ENCODE results near the gene IFT20. TPM values are rescaled to one million over a fixed set of nuclear protein-coding genes. Genes with fewer than 3 reads are reported as not detected.
A peak's percentile ranks its signal among the peaks of the same experiment; 100 is the strongest.

Gene IFT20
- polyA plus RNA-seq, 1 donor (not counting 4 experiments of a cell fraction or from before 2014, with no cell fraction given): 28.7 TPM

DNA sequence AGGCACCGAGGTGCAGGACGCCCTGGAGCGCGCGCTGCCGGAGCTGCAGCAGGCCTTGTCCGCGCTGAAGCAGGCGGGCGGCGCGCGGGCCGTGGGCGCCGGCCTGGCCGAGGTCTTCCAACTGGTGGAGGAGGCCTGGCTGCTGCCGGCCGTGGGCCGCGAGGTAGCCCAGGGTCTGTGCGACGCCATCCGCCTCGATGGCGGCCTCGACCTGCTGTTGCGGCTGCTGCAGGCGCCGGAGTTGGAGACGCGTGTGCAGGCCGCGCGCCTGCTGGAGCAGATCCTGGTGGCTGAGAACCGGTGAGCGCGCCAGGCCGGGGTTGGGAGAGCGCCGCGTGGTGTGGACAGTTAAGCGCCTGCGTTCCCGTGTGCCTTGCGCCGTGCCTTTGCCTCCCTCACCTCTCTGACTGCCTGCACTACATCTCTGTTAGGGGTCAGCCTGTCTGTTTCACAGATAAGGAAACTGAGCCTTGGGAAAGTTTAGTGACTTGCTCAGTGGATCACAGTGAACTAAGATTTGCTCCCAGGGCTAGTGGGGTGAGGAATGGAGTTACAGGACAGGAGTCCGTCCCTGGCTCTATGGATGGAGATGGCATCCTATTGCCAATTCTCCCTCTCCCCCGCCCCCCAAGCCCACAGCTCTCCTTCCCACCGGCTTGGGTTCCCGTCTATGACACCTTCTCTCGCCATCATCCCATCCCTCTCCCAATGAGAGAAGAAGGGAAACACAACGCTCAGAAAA lies 37.1 kb upstream of the IFT20 start:
- no peak overlapping the region for H3K27ac ChIP-seq (ENCODE audit: control insufficient read depth, insufficient read depth, low read length)
- dilution Hi-C loops (cut with MboI; ENCODE audit: extremely low pct_ligation_motif_present, low sequenced_read_pairs): no loop called here
- H3K36me3 ChIP-seq (ENCODE audit: control insufficient read depth in 2 of 2, extremely low read depth in 1 of 2, insufficient read depth in 2 of 2, low read length in 2 of 2): no peaks in the 10 kb centered on the region
- peak overlapping the region in 2 of 3 experiments; percentile 46 to 55 for H3K4me3 ChIP-seq (ENCODE audit: control insufficient read depth in 2 of 3, extremely low read depth in 1 of 3, insufficient read depth in 2 of 3, low read depth in 1 of 3, low read length in 3 of 3)
- H3K79me2 ChIP-seq (ENCODE audit: control insufficient read depth, insufficient read depth, low read length): no peaks in the 10 kb centered on the region
- peaks cover 8% of the 10 kb centered on the region for H3K4me1 ChIP-seq (ENCODE audit: control insufficient read depth, extremely low read depth, insufficient read depth, low read length)
- H3K9me3 ChIP-seq (ENCODE audit: control insufficient read depth, low read depth, low read length): no peaks in the 10 kb centered on the region
- FAIRE-seq (no peak), DNase-seq (ENCODE audit: low read depth, low spot score) (no peak)
- peaks cover 18% of the 10 kb centered on the region for H3K27me3 ChIP-seq (ENCODE audit: control insufficient read depth, extremely low read depth, insufficient read depth, low read length)
- no peaks in the 10 kb centered on the region for H3K9me1 ChIP-seq (ENCODE audit: control insufficient read depth, extremely low read depth, insufficient read depth, low read length)
- H3K4me2 ChIP-seq (ENCODE audit: control insufficient read depth, extremely low read depth, insufficient read depth, low read depth, low read length): peak overlapping the region; percentile 71
- H4K20me1 ChIP-seq (ENCODE audit: control insufficient read depth, extremely low read depth, insufficient read depth, low read length): no peaks in the 10 kb centered on the region
- H2AFZ ChIP-seq (ENCODE audit: control insufficient read depth, low read length): peak overlapping the region; percentile 43
- peak; percentile 42 for TF ChIP-seq EZH2 (IDR thresholded peaks at IDR 0.05; ENCODE audit: low read length)
- TF ChIP-seq, protein P1, sequence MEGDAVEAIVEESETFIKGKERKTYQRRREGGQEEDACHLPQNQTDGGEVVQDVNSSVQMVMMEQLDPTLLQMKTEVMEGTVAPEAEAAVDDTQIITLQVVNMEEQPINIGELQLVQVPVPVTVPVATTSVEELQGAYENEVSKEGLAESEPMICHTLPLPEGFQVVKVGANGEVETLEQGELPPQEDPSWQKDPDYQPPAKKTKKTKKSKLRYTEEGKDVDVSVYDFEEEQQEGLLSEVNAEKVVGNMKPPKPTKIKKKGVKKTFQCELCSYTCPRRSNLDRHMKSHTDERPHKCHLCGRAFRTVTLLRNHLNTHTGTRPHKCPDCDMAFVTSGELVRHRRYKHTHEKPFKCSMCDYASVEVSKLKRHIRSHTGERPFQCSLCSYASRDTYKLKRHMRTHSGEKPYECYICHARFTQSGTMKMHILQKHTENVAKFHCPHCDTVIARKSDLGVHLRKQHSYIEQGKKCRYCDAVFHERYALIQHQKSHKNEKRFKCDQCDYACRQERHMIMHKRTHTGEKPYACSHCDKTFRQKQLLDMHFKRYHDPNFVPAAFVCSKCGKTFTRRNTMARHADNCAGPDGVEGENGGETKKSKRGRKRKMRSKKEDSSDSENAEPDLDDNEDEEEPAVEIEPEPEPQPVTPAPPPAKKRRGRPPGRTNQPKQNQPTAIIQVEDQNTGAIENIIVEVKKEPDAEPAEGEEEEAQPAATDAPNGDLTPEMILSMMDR (optimal IDR thresholded peaks at IDR 0.05 in 1 of 3, IDR thresholded peaks at IDR 0.05 in 1 of 3, conservative IDR thresholded peaks at IDR 0.05 in 1 of 3; ENCODE audit: extremely low read depth in 1 of 3, insufficient read depth in 2 of 3, low read length in 3 of 3): no peak
- H3K9ac ChIP-seq (ENCODE audit: control insufficient read depth, extremely low read depth, insufficient read depth, low read length): no peak overlapping the region

DNA sequence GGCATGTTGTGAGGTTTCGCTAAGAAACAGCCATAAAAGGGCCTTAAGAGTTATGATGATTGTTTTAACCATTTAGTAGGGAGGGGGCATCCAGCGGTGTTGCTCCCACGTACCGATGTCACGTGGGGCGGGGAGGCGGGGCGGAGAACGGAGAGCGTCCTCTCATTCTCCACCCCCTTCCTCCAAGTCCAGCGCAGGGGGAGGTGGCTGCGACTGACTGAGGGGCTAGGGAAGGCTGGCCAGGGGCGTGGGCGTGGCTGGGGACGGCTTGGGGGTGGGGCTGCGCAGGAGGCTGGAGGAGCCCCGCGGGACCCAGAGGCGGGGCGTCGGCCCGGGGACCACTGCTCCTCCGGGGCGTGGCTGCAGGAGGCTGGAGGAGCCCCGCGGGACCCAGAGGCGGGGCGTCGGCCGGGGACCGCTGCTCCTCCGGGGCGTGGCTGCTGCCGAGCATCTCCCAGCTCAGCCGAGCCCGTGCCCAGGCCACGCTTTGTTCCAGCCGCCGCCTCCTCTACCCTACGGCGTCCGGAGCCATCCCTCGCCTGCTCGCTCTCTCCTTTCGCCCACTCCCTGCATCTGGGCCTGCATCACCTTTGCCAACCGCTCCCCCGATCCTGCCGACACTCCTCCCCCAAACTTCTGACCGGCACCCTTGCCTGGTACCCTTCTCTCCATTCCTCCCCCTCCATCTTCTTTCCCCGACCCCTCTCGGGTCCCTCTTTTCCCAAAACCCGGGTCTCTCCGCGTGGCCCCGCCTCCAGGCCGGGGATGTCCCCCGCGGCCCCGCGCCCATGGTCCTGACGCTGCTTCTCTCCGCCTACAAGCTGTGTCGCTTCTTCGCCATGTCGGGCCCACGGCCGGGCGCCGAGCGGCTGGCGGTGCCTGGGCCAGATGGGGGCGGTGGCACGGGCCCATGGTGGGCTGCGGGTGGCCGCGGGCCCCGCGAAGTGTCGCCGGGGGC lies 36.3 kb upstream of the IFT20 start, which contains the start of gene SARM1:
Gene SARM1, plus strand, starts transcription at position 450 of the 958 bp plus-strand sequence. Its CDS starts 339 bp downstream, at position 789.
- H3K4me3 ChIP-seq (ENCODE audit: control insufficient read depth in 2 of 3, extremely low read depth in 1 of 3, insufficient read depth in 2 of 3, low read depth in 1 of 3, low read length in 3 of 3): peak within 1 kb of the TSS; percentile 3 to 55 (median 46)
- no peak within 1 kb of the TSS for H3K27ac ChIP-seq (ENCODE audit: control insufficient read depth, insufficient read depth, low read length)
- H3K4me1 ChIP-seq (ENCODE audit: control insufficient read depth, extremely low read depth, insufficient read depth, low read length): peaks cover 8% of the 10 kb centered on the region
- no peaks in the 10 kb centered on the region for H3K9me3 ChIP-seq (ENCODE audit: control insufficient read depth, low read depth, low read length)
- H3K79me2 ChIP-seq (ENCODE audit: control insufficient read depth, insufficient read depth, low read length): no peaks in the 10 kb centered on the region
- peak within 1 kb of the TSS; percentile 71 for H3K4me2 ChIP-seq (ENCODE audit: control insufficient read depth, extremely low read depth, insufficient read depth, low read depth, low read length)
- no peak for TF ChIP-seq EZH2 (IDR thresholded peaks at IDR 0.05; ENCODE audit: low read length)
- TF ChIP-seq, protein P1 (optimal IDR thresholded peaks at IDR 0.05 in 1 of 3, IDR thresholded peaks at IDR 0.05 in 1 of 3, conservative IDR thresholded peaks at IDR 0.05 in 1 of 3; ENCODE audit: extremely low read depth in 1 of 3, insufficient read depth in 2 of 3, low read length in 3 of 3): no peak
- no peak within 1 kb of the TSS for H3K9ac ChIP-seq (ENCODE audit: control insufficient read depth, extremely low read depth, insufficient read depth, low read length)
- no peak for FAIRE-seq
- H3K36me3 ChIP-seq (ENCODE audit: control insufficient read depth in 2 of 2, extremely low read depth in 1 of 2, insufficient read depth in 2 of 2, low read length in 2 of 2): no peaks in the 10 kb centered on the region
- no peaks in the 10 kb centered on the region for H4K20me1 ChIP-seq (ENCODE audit: control insufficient read depth, extremely low read depth, insufficient read depth, low read length)
- DNase-seq (ENCODE audit: low read depth, low spot score): no peak
- dilution Hi-C loops (cut with MboI; ENCODE audit: extremely low pct_ligation_motif_present, low sequenced_read_pairs): no loop called here
- no peaks in the 10 kb centered on the region for H3K9me1 ChIP-seq (ENCODE audit: control insufficient read depth, extremely low read depth, insufficient read depth, low read length)
- peak within 1 kb of the TSS; percentile 43 for H2AFZ ChIP-seq (ENCODE audit: control insufficient read depth, low read length)
- H3K27me3 ChIP-seq (ENCODE audit: control insufficient read depth, extremely low read depth, insufficient read depth, low read length): peaks cover 18% of the 10 kb centered on the region

Measured in keratinocyte (primary cell).